Colon (tissue), 2 donors: ENCODE measurements around the gene FIZ1.

Source experiments
- FAIRE-seq: peaks from 2 replicates; lab custom pipeline; 2012; peaks lifted over from hg19 to GRCh38; lab: Jason Lieb, UNC
- donor health status: control.
- donor health status: control.

Gene FIZ1

GRCh38 chr19:55613930-55614710 lies 14.8 kb upstream of the FIZ1 start:
- no peak for FAIRE-seq

- FAIRE-seq = no peak
These were observed 14.1 kb upstream of the FIZ1 start for GRCh38 chr19:55613396-55613795.

GRCh38 chr19:55611983-55612645 lies 12.8 kb upstream of the FIZ1 start:
- FAIRE-seq = no peak

GRCh38 chr19:55611300-55611982 lies 12.1 kb upstream of the FIZ1 start:
- FAIRE-seq = no peak

GRCh38 chr19:55609326-55609725 lies 10.0 kb upstream of the FIZ1 start:
- FAIRE-seq = no peak

- FAIRE-seq = no peak
These were observed 7.5 kb upstream of the FIZ1 start for GRCh38 chr19:55606817-55607216.

- FAIRE-seq = no peak
These were observed 7.1 kb upstream of the FIZ1 start for GRCh38 chr19:55606471-55606787.

- no peak for FAIRE-seq
These were observed 6.5 kb upstream of the FIZ1 start, which contains the start of gene ZNF865 for GRCh38 chr19:55605637-55606470. Gene ZNF865, plus strand, starts transcription at chr19:55605647. Its CDS starts 7,972 bp downstream, at chr19:55613619.

GRCh38 chr19:55605207-55605636 lies 5.9 kb upstream of the FIZ1 start:
- FAIRE-seq = no peak

GRCh38 chr19:55603581-55604292 lies 4.4 kb upstream of the FIZ1 start:
- FAIRE-seq = no peak

- no peak for FAIRE-seq
These were observed 3.8 kb upstream of the FIZ1 start for GRCh38 chr19:55603115-55603514.

- no peak for FAIRE-seq
These were observed 3.0 kb upstream of the FIZ1 start for GRCh38 chr19:55602104-55603001.

GRCh38 chr19:55601084-55601483 lies 1.8 kb upstream of the FIZ1 start:
- FAIRE-seq = no peak

- no peak for FAIRE-seq
These were observed 1.3 kb upstream of the FIZ1 start for GRCh38 chr19:55600662-55601028.

- no peak for FAIRE-seq
These were observed 735 bp upstream of the FIZ1 start, which contains the start of gene ZNF524 for GRCh38 chr19:55599842-55600661. Gene ZNF524, plus strand, starts transcription at chr19:55600288. Its CDS starts 1,825 bp downstream, at chr19:55602113.

GRCh38 chr19:55598719-55599467 lies 424 bp downstream of the FIZ1 start:
- FAIRE-seq = no peak

GRCh38 chr19:55598034-55598433 lies 1.3 kb downstream of the FIZ1 start:
- no peak for FAIRE-seq

- no peak for FAIRE-seq
These were observed 1.8 kb downstream of the FIZ1 start for GRCh38 chr19:55597501-55597921.

GRCh38 chr19:55596304-55596703 lies 3.0 kb downstream of the FIZ1 start:
- FAIRE-seq = no peak
